Measurements from ENCODE around the gene SLC10A2.

Gene SLC10A2

GRCh38 chr13:103044056-103044455, 22.2 kb downstream of the SLC10A2 start:
- DNase-seq = no peak

DNA sequence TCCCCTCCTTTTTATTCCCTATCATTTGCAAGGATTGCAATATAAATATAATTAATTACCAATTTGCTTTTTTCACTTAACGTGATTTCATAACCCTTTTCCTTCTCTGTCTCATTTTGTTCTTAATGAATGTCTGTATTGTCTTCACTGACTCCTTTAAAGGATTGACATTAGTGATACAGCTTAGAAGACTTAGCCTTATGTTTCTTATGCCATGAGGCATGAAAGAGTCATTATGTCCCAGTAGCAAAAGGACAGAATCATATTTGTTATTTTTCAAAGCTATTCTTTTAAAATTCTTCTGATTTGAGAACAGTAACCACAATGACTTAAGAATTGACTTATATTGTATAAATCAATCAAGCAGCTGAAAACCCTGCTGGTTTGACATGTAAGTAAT, 26.2 kb downstream of the SLC10A2 start:
- no peak for DNase-seq

- DNase-seq = no peak
Observed at GRCh38 chr13:103039183-103039582, 27.0 kb downstream of the SLC10A2 start.

DNA sequence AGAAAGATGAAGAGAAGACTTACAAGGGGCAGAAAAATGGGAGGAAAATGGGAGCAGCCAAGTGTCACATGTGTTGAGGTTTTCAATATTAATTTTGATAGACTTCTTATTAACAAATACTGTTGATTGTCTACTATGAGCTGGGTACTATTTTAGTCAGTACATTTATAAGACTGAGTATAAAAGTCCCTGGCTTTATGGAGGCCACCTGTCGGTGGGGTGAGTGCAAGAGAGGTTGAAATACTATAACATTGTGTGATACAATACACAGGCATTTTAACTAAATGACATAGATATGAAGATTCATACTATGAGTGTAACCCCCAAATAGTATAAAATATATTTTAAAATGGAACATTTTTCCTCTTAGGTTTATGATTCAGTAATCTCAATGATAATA, 29.9 kb downstream of the SLC10A2 start:
- no peak for DNase-seq

DNA sequence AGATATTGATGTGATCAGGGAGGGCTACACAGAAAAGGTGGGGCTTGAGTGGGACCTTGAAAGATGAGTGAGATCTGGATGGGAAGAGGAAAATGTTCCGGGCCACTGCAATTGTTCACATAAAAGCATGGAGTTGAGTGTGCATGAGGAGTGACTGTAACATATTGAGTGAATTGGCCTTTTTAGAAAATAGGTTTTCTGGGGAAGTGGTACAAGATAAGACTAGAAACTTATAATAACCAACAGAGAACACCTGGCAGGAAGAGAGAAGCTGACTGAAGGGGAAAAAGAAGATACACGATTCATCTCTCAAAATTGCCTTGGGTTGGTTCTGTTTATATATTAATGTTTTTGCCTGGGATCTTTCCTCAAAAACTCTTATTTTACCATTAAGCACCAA, 32.2 kb downstream of the SLC10A2 start:
- DNase-seq = no peak

- DNase-seq = no peak
Observed at GRCh38 chr13:103031332-103031873, 34.8 kb downstream of the SLC10A2 start.

DNA sequence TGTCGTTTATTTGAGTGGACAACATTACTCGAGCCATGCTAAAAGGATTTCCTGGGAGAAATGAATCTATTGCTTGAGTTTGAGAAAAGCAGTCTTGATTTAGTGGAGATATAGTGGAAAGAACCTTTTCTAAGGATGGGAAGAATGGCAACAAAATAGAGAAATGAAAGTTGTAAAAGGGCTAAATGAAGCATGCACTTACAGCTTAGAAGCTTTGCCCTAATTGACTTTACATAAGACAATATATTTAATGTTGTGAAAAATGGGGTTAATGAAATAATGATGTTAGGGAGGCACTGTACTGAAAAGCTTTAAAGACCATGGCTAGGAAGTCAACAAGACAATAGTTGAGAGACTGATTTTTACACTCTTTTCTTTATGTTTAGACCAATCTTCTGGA, 35.4 kb downstream of the SLC10A2 start:
- DNase-seq = no peak

DNA sequence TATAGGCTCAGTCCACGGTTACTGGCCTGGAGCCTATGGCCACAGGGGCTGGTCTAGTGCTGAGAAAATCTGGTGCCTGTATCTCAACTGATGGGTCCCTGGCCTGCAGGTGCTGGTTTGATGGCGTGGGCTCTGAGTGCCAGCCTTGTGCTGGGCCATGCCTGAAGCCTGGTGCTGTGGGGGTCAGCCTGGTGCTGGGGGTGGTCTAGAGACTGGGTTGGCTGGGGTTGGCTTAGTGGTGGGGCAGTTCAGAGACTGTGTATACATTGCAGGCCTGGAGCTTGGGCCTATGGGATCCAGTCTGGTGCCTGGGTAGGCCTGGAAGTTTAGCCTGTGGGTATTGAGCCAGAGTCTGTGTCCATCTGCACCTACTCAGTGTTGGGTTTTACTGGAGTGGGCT, 36.4 kb downstream of the SLC10A2 start:
- DNase-seq = no peak

- DNase-seq = no peak
Observed at GRCh38 chr13:103022336-103022735, 43.9 kb downstream of the SLC10A2 start.

DNA sequence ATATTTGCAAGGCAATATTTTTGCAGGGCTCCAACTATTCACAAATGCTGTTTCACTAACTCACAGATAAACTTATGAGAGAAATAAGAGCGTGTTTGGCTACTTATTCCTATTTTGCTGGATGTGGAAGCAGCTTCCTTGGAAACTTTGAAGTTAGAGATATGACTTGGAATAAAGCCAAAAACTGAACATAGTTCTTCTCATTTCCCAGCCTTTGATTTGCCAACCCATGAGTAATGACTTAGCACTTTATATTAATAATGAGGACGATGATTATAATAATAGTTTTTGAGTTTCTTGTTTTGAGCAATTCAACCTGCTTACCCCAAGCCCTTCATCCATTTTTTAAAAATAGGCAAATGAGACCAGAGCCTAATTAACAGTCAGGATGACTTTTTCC, 47.7 kb downstream of the SLC10A2 start:
- DNase-seq = no peak

DNA sequence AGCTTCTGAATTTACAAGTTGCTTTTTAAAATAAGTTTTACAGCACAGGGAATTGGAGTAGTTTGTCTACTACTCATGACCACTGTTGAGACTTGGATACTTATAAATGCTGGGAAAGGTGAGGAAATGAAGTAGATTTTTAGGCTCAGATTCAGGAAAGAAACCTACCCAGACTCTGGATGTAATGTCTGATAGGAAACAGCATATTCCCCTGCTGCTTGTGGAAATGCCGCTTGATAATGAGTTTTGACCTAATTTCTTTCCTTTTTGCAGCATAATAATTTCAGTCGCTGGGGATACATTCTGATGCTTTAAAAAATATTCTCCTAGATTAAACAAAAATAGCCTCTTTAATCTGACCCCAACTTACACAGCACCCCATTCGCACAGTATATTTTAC, 53.6 kb downstream of the SLC10A2 start:
- no peak for DNase-seq

- no peak for DNase-seq
Observed at GRCh38 chr13:103009051-103009840, 57.0 kb downstream of the SLC10A2 start.

GRCh38 chr13:103007427-103007762, 58.8 kb downstream of the SLC10A2 start:
- DNase-seq = no peak

- no peak for DNase-seq
Observed at GRCh38 chr13:103006641-103007426, 59.4 kb downstream of the SLC10A2 start.

DNA sequence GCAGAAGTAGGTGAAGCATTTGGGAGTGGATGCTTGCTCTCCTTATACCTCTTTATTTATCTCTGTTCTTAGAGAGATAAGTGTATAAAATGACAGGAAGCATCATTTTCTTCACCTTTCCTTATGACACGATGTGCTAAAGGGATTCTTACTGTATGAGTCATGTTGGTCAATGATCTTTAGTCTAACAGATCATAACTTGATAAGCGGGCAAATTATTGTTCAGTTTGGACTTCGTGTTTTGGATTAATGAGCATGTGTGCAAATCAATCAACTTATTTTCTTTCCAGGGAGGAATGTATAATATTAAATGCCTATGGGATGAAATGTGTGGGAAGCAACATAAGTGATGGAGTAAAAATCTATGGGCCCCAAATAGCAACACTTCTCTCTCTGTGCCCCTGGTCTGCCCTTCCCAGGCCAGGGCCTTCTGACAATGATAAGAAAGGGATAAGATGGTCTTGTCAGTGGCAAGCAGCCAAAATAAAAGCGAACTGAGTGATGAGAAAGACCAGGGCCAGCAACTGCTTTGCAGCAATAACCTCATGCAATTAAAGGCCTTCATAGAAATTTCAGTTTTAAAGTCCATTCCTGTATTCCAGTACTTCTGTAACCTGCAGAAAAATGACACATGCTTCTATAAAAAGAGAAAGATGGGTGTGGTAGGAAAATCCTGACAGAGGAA, 61.4 kb downstream of the SLC10A2 start:
- no peak for DNase-seq

DNA sequence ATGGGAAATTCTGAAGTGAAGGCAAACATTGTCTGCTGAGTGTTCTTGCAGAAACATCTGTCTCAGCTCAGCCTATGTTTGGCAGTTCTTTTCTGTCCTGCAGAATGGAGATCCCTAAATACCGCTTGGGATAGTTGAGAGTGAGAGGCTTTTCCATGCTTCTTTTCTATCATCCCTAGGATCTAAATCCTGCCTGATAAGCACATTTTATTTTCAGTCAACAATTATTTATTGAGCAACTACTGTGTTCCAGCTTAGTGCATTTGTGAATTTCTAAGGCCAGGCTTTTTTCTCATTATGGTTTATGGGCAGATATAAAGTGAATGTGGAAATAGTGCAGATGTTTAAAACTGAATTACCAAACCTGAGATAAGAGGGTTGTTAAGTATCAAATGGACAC, 62.6 kb downstream of the SLC10A2 start:
- no peak for DNase-seq

- DNase-seq = no peak
Observed at GRCh38 chr13:103002279-103002678, 63.9 kb downstream of the SLC10A2 start.

- DNase-seq = no peak
Observed at GRCh38 chr13:103000157-103000556, 66.1 kb downstream of the SLC10A2 start.

- no peak for DNase-seq
Observed at GRCh38 chr13:102999499-102999898, 66.7 kb downstream of the SLC10A2 start.

Measured in activated naive CD4-positive, alpha-beta T cell treated with anti-CD3 and anti-CD28 coated beads, Interleukin-2, amount 50 U/mL, for 16 hours (primary cell).